ENCODE data around the gene NPL.

NPL gene

GRCh38 chr1:182875889-182876288 lies 86.3 kb downstream of the NPL start:
- DNase-seq, result no peak

DNA sequence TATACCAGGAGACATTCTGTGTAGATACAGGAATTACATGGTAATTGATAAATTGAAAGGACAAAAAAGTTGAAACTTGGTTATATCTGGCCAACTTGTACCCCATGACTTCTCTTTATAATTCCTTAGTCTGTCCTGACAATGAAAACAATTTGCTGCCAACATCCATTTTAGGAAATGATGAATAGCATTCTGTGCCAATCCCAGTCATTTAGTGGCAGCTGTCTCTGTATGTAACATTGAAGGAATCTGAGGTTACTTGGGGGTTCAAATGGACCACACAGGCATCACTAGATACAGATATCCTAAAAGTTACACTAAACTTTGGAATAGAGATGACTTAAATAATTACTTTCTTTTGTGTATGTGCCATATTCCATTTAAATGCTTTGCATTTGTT lies 87.8 kb downstream of the NPL start:
- no peak for DNase-seq

DNA sequence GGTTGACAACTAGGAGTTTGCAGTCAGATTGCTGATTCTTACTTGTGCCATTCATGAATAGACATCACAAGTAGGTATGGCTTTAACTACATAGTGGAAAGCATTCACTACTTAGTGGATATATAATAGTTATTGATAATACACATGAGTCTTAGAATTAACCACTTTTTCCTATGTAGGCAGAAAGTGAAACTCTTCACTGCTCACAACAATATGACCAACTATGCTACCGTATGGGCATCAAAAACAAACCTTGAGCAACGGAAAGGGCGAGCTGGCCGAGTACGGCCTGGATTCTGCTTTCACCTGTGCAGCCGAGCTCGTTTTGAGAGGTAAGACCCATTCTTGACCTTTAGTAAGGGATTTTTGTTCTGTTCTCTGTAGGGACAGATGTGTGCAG lies 88.3 kb downstream of the NPL start:
- no peak for DNase-seq
